Esophagus squamous epithelium (tissue), 5 donors: ENCODE results near the gene BMPER. TPM values are rescaled to one million over a fixed set of nuclear protein-coding genes. Genes with fewer than 3 reads are reported as not detected.

ENCODE experiments used
- DNase-seq: peaks from one replicate; lab custom pipeline; 2025; lab: John Stamatoyannopoulos, UW
- H3K27ac ChIP-seq, 4 donors: fragments of 200-600 bp; sonication (generic); one replicate each; pipeline ENCODE4 v1.5.1; 2016 to 2019; ENCODE audit warnings: mild to moderate bottlenecking in 1 of 4
- H3K27me3 ChIP-seq, 4 donors: fragments of 200-600 bp; sonication (generic); 1 replicate in 3 of 4; 2 replicates in 1 of 4; pipeline versions ENCODE4 v1.5.1 to v1.6.0; 2017 to 2021; ENCODE audit warnings: antibody characterized with exemption in 1 of 4
- H3K36me3 ChIP-seq, 3 donors: fragments of 200-600 bp; sonication (generic); one replicate each; pipeline ENCODE4 v1.5.1; 2016 to 2019
- H3K4me1 ChIP-seq, 3 donors: fragments of 200-600 bp; sonication (generic); one replicate each; pipeline ENCODE4 v1.5.1; 2017 to 2019
- H3K4me3 ChIP-seq, 4 donors: fragments of 200-600 bp; sonication (generic); 1 replicate in 3 of 4; 2 replicates in 1 of 4; pipeline ENCODE4 v1.5.1; 2016 to 2019; ENCODE audit warnings: mild to moderate bottlenecking in 2 of 4, moderate library complexity in 1 of 4
- H3K9me3 ChIP-seq, 3 donors: fragments of 200-600 bp; sonication (generic); one replicate each; pipeline ENCODE4 v1.5.1; 2016 to 2019
- CTCF ChIP-seq, 6 experiments: fragments of 450-650 bp in 4 of 6; fragments of 200-600 bp in 2 of 6; sonication (generic) in 2 of 6; IDR thresholded peaks; one replicate each; pipeline ENCODE4 v1.5.1; 2016 to 2019; ENCODE audit warnings: antibody characterized with exemption in 6 of 6, mild to moderate bottlenecking in 4 of 6, moderate library complexity in 4 of 6
- POLR2A ChIP-seq, 4 donors: fragments of 450-650 bp; IDR thresholded peaks; one replicate each; pipeline ENCODE4 v1.6.1; 2017; ENCODE audit warnings: antibody characterized with exemption in 4 of 4, mild to moderate bottlenecking in 4 of 4, moderate library complexity in 3 of 4
- WGBS, 2 donors: methylation state at CpG; one replicate each; pipeline ENCODE4 v1.1.5; 2018; 5-methylcytosine and 5-hydroxymethylcytosine counted together
- intact Hi-C: fragments of 100-400 bp; cut with DNase I; formaldehyde crosslinking; loops from one replicate; pipeline ENCODE4 v1.15.0; 2022
- total RNA-seq, 4 donors: library from RNA; depleted of rRNA; stranded (reverse); fragments of >200 nt; gene quantifications; one replicate each; pipeline ENCODE4 v1.1.0, GENCODE V29; 2016
- donor health status: DM: yes; HTN: yes; CAD: no.

BMPER gene
- total RNA-seq, 4 donors from 2014 or later = 0.11 to 0.76 (median 0.34) TPM

GRCh38 chr7:34026481-34027190 is 121.3 kb downstream of the BMPER start:
- Histone ChIP-seq H3K4me1 (no peaks in the 10 kb centered on the region), H3K4me3 (no peak overlapping the region), H3K27me3 (no peaks in the 10 kb centered on the region), H3K9me3 (no peaks in the 10 kb centered on the region), H3K27ac (no peak overlapping the region), H3K36me3 (no peaks in the 10 kb centered on the region)
- TF ChIP-seq CTCF (IDR thresholded peaks at IDR 0.05) (no peak), POLR2A (IDR thresholded peaks at IDR 0.05) (no peak)
- 46 to 68% methylated on average over 4 of the region's 4 CpGs for WGBS, 2 donors
- intact Hi-C loops = no loop called here
- DNase-seq = no peak

- WGBS, 2 donors = 70 to 85% methylated on average over 2 of the region's 2 CpGs
- Histone ChIP-seq H3K27ac (no peak overlapping the region), H3K4me3 (no peak overlapping the region), H3K9me3 (no peaks in the 10 kb centered on the region), H3K27me3 (no peaks in the 10 kb centered on the region), H3K4me1 (peaks cover 0 to 6% (median 4%) of the 10 kb centered on the region in 3 donors), H3K36me3 (no peaks in the 10 kb centered on the region)
- intact Hi-C loops = no loop called here
- TF ChIP-seq POLR2A (IDR thresholded peaks at IDR 0.05) (no peak), CTCF (IDR thresholded peaks at IDR 0.05) (no peak)
- DNase-seq = no peak
Measured at GRCh38 chr7:34031156-34031555, 125.8 kb downstream of the BMPER start.

GRCh38 chr7:34034728-34035127 is 129.4 kb downstream of the BMPER start:
- Histone ChIP-seq H3K4me1 (peaks cover 0 to 9% (median 4%) of the 10 kb centered on the region in 3 donors), H3K4me3 (no peak overlapping the region), H3K27me3 (no peaks in the 10 kb centered on the region), H3K9me3 (no peaks in the 10 kb centered on the region), H3K36me3 (no peaks in the 10 kb centered on the region), H3K27ac (no peak overlapping the region)
- intact Hi-C loops = no loop called here
- WGBS, 2 donors = 14 to 25% methylated on average over 1 of the region's 1 CpG
- no peak for DNase-seq
- no peak for TF ChIP-seq CTCF (IDR thresholded peaks at IDR 0.05)
- TF ChIP-seq POLR2A (IDR thresholded peaks at IDR 0.05) = no peak

GRCh38 chr7:34036051-34036920 is 130.9 kb downstream of the BMPER start:
- no peaks in the 10 kb centered on the region for H3K9me3 ChIP-seq
- 42 to 47% methylated on average over 7 to 8 of the region's 8 CpGs for WGBS, 2 donors
- DNase-seq = no peak
- TF ChIP-seq CTCF (IDR thresholded peaks at IDR 0.05) (no peak), POLR2A (IDR thresholded peaks at IDR 0.05) (no peak)
- intact Hi-C loops = no loop called here
- H3K4me3 ChIP-seq = no peak overlapping the region
- no peak overlapping the region for H3K27ac ChIP-seq
- H3K4me1 ChIP-seq = peaks cover 0 to 9% (median 4%) of the 10 kb centered on the region in 3 donors
- H3K36me3 ChIP-seq = no peaks in the 10 kb centered on the region
- no peaks in the 10 kb centered on the region for H3K27me3 ChIP-seq
